A549 (cell line): Measurements from ENCODE around the gene PATE1. TPM values are rescaled to one million over a fixed set of nuclear protein-coding genes. Genes with fewer than 3 reads are reported as not detected.

ENCODE experiments used
- ATAC-seq, 2 experiments: fragments of 200-7000 bp in 1 of 2; fragments of >200 bp in 1 of 2; cut with Nextera tagmentation in 1 of 2; cut with Tn5 transposase in 1 of 2; 3 replicates each; pipeline versions ENCODE4 v1.8.0 to v1.9.1; 2018 to 2020; ENCODE audit warnings: mild to moderate bottlenecking in 1 of 2, moderate library complexity in 1 of 2
- CTCF ChIA-PET: fragments of 300-600 bp; sonication (Branson Sonifier 250); formaldehyde crosslinking; extraction: SDS; loops from one replicate; lab custom pipeline; 2021; ENCODE audit warnings: antibody characterized with exemption, inconsistent platforms; lab: Yijun Ruan, JAX
- POLR2A ChIA-PET: fragments of 350-600 bp; formaldehyde crosslinking; extraction: SDS; loops from one replicate; lab custom pipeline; 2021; ENCODE audit warnings: antibody characterized with exemption, inconsistent platforms; lab: Yijun Ruan, JAX
- DNase-seq, 2 experiments: peaks; one replicate each; pipeline versions ENCODE4 v3.0.0 to v3.0.0-alpha.2; 2011 to 2016; ENCODE audit warnings: low read depth in 1 of 2, low spot score in 1 of 2
- FAIRE-seq: peaks from 2 replicates; lab custom pipeline; 2011; peaks lifted over from hg19 to GRCh38; lab: Jason Lieb, UNC
- H3K27ac ChIP-seq, 2 experiments: fragments of >200 bp; sonication (Bioruptor Twin); formaldehyde crosslinking; 3 replicates each; pipeline ENCODE4 v1.5.1; 2016 to 2017
- H3K4me1 ChIP-seq: fragments of >200 bp; sonication (Bioruptor Twin); formaldehyde crosslinking; 3 replicates; pipeline ENCODE4 v1.6.1; 2016
- H3K4me2 ChIP-seq: fragments of >200 bp; sonication (Bioruptor Twin); formaldehyde crosslinking; 3 replicates; pipeline ENCODE4 v1.6.1; 2016
- H3K4me3 ChIP-seq: fragments of >200 bp; sonication (Bioruptor Twin); formaldehyde crosslinking; 3 replicates; pipeline ENCODE4 v1.5.1; 2016
- H3K9me3 ChIP-seq: fragments of >200 bp; sonication (Bioruptor Twin); formaldehyde crosslinking; 3 replicates; pipeline ENCODE4 v1.6.1; 2016
- BHLHE40 ChIP-seq: IDR thresholded peaks from 2 replicates; pipeline ENCODE4 v1.6.1; 2012; ENCODE audit warnings: low read depth, low read length, inconsistent platforms
- CBX2 ChIP-seq: fragments of 200-600 bp; sonication (generic); IDR thresholded peaks from 2 replicates; pipeline ENCODE4 v1.6.1; 2016; ENCODE audit warnings: low read depth, mild to moderate bottlenecking, borderline replicate concordance
- CBX8 ChIP-seq: fragments of 200-600 bp; sonication (generic); IDR thresholded peaks from 2 replicates; pipeline ENCODE4 v1.6.1; 2016
- EHF ChIP-seq: fragments of 250-450 bp; sonication (Bioruptor Pico); IDR thresholded peaks from 2 replicates; pipeline ENCODE4 v1.5.0; 2020; ENCODE audit warnings: mild to moderate bottlenecking
- EHMT2 ChIP-seq: fragments of 200-600 bp; sonication (generic); IDR thresholded peaks from 2 replicates; pipeline ENCODE4 v1.6.1; 2016; ENCODE audit warnings: antibody characterized with exemption, low read depth, mild to moderate bottlenecking, moderate library complexity
- ELK1 ChIP-seq: fragments of 150-350 bp; IDR thresholded peaks from 2 replicates; pipeline ENCODE4 v1.6.1; 2014; ENCODE audit warnings: low read depth, mild to moderate bottlenecking, low read length
- EP300 ChIP-seq, 2 experiments: fragments of >200 bp; sonication (Bioruptor Twin); formaldehyde crosslinking; IDR thresholded peaks; 2 replicates in 1 of 2; 3 replicates in 1 of 2; pipeline ENCODE4 v1.6.1; 2016 to 2017
- FOXS1 ChIP-seq: fragments of 250-450 bp; sonication (Bioruptor Pico); IDR thresholded peaks from 2 replicates; pipeline ENCODE4 v1.5.0; 2020; ENCODE audit warnings: mild to moderate bottlenecking, moderate library complexity
- HDAC2 ChIP-seq: fragments of 200-600 bp; sonication (generic); IDR thresholded peaks from 2 replicates; pipeline ENCODE4 v1.6.1; 2016
- HEYL ChIP-seq: fragments of 250-450 bp; sonication (Bioruptor Pico); IDR thresholded peaks from 2 replicates; pipeline ENCODE4 v1.8.0; 2021; ENCODE audit warnings: mild to moderate bottlenecking, moderate library complexity
- HOXB13 ChIP-seq: fragments of 250-450 bp; sonication (Bioruptor Pico); IDR thresholded peaks from 2 replicates; pipeline ENCODE4 v1.5.0; 2020; ENCODE audit warnings: low read depth, mild to moderate bottlenecking, moderate library complexity
- HOXB5 ChIP-seq: fragments of 250-450 bp; sonication (Bioruptor Pico); IDR thresholded peaks from 2 replicates; pipeline ENCODE4 v1.5.0; 2020; ENCODE audit warnings: mild to moderate bottlenecking, moderate library complexity
- KDM1A ChIP-seq: fragments of 200-600 bp; sonication (generic); IDR thresholded peaks from 2 replicates; pipeline ENCODE4 v1.6.1; 2016; ENCODE audit warnings: low read depth, mild to moderate bottlenecking
- MAFK ChIP-seq: fragments of 450-650 bp; IDR thresholded peaks from 2 replicates; pipeline ENCODE4 v1.6.1; 2014; ENCODE audit not compliant: partially characterized antibody
- MAZ ChIP-seq: fragments of 150-350 bp; IDR thresholded peaks from 2 replicates; pipeline ENCODE4 v1.6.1; 2014; ENCODE audit warnings: antibody characterized with exemption, low read depth, low read length, borderline replicate concordance
- MYC ChIP-seq: IDR thresholded peaks from 2 replicates; pipeline ENCODE4 v1.6.1; 2012; ENCODE audit warnings: mild to moderate bottlenecking, inconsistent platforms, low read length, improper control_type of control experiment, borderline replicate concordance
- NFE2L2 ChIP-seq: fragments of 150-350 bp; conservative IDR thresholded peaks from 2 replicates; pipeline ENCODE4 v1.6.1; 2014; ENCODE audit warnings: low read length
- PBX3 ChIP-seq: IDR thresholded peaks from 2 replicates; pipeline ENCODE4 v1.6.1; 2012
- RCOR1 ChIP-seq: fragments of 150-350 bp; IDR thresholded peaks from 2 replicates; pipeline ENCODE4 v1.6.1; 2014; ENCODE audit warnings: antibody characterized with exemption, low read length, low read depth
- TFCP2L1 ChIP-seq: fragments of 250-450 bp; sonication (Bioruptor Pico); IDR thresholded peaks from 2 replicates; pipeline ENCODE4 v1.5.0; 2021; ENCODE audit warnings: mild to moderate bottlenecking
- TP53 ChIP-seq: fragments of 250-450 bp; sonication (Bioruptor Pico); IDR thresholded peaks from 2 replicates; pipeline ENCODE4 v1.5.0; 2021; ENCODE audit warnings: mild to moderate bottlenecking, moderate library complexity
- ZNF302 ChIP-seq: fragments of 250-450 bp; sonication (Bioruptor Pico); IDR thresholded peaks from 2 replicates; pipeline ENCODE4 v1.9.0; 2021; ENCODE audit warnings: inconsistent platforms, mild to moderate bottlenecking, moderate library complexity
- WGBS: methylation state at CpG from one replicate; pipeline ENCODE4 v1.1.6; 2017; ENCODE audit errors: missing lambda C conversion rate; 5-methylcytosine and 5-hydroxymethylcytosine counted together
- polyA plus RNA-seq, 4 experiments: library from polyadenylated mRNA; depleted of rRNA in 3 of 4; stranded (reverse); fragments of >200 nt; fragmentation: RNase III in 1 of 4; extraction: RNeasy Plus Mini Kit Qiagen cat#74134 plus additional on column Dnase treatment in 1 of 4; gene quantifications; 2 replicates in 3 of 4; 3 replicates in 1 of 4; pipeline ENCODE4 v1.2.3, GENCODE V29; 2011 to 2017
- TF ChIP-seq, protein P1 (sequence below): fragments of >200 bp; sonication (Bioruptor Twin); formaldehyde crosslinking; IDR thresholded peaks from 3 replicates; pipeline ENCODE4 v1.6.1; 2016
- TF ChIP-seq, protein P2 (sequence below): fragments of 200-600 bp; sonication (generic); IDR thresholded peaks from 2 replicates; pipeline ENCODE4 v1.6.1; 2016; ENCODE audit warnings: antibody characterized with exemption, mild to moderate bottlenecking, moderate library complexity

The PATE1 gene
- polyA plus RNA-seq, 2 of the 4 experiments (the other 2 are of a cell fraction), result not detected

- H3K9me3 ChIP-seq, result no peaks in the 10 kb centered on the region
- WGBS, result 2% methylated on average over 2 of the region's 2 CpGs
- no peak overlapping the region for H3K27ac ChIP-seq
- no peak for ATAC-seq
- DNase-seq, result no peak
- POLR2A ChIA-PET, result no interaction called here
- TF ChIP-seq BHLHE40, result no peak
- TF ChIP-seq RCOR1, result no peak
- no peak for TF ChIP-seq CBX2
- TF ChIP-seq, protein P1, sequence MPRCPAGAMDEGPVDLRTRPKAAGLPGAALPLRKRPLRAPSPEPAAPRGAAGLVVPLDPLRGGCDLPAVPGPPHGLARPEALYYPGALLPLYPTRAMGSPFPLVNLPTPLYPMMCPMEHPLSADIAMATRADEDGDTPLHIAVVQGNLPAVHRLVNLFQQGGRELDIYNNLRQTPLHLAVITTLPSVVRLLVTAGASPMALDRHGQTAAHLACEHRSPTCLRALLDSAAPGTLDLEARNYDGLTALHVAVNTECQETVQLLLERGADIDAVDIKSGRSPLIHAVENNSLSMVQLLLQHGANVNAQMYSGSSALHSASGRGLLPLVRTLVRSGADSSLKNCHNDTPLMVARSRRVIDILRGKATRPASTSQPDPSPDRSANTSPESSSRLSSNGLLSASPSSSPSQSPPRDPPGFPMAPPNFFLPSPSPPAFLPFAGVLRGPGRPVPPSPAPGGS, result no peak
- no peak for TF ChIP-seq PBX3
- TF ChIP-seq TFCP2L1 (CRISPR knock-in tag), result no peak
- TF ChIP-seq HOXB13 (CRISPR knock-in tag), result no peak
- TF ChIP-seq ELK1, result no peak
- TF ChIP-seq MAZ, result no peak
- TF ChIP-seq HOXB5, result no peak
- no peak for TF ChIP-seq HEYL (CRISPR knock-in tag)
- TF ChIP-seq EHMT2, result no peak
- no peak for TF ChIP-seq MYC
- no peak for TF ChIP-seq NFE2L2
- H3K4me2 ChIP-seq, result no peak overlapping the region
- CTCF ChIA-PET, result interaction anchor here (1.4 kb wide), 1 partner anchor 10 kb away, joined by 4 read pairs; no protein-coding TSS in a partner anchor
- H3K4me3 ChIP-seq, result no peak overlapping the region
- no peaks in the 10 kb centered on the region for H3K4me1 ChIP-seq
- no peak for FAIRE-seq
Observed at GRCh38 chr11:125770583-125770982, 24.5 kb downstream of the PATE1 start.

GRCh38 chr11:125772834-125773505 lies 26.9 kb downstream of the PATE1 start:
- H3K4me3 ChIP-seq, result no peak overlapping the region
- ATAC-seq (no peak), DNase-seq (no peak), FAIRE-seq (no peak)
- WGBS, result 12% methylated on average over 3 of the region's 3 CpGs
- H3K4me2 ChIP-seq, result no peak overlapping the region
- H3K4me1 ChIP-seq, result no peaks in the 10 kb centered on the region
- CTCF ChIA-PET, result no interaction called here
- H3K9me3 ChIP-seq, result no peaks in the 10 kb centered on the region
- no peak overlapping the region for H3K27ac ChIP-seq
- TF ChIP-seq EHF (no peak), TP53 (CRISPR knock-in tag) (no peak), KDM1A (no peak), EP300 (IDR thresholded peaks at IDR 0.05) (no peak), MAFK (no peak), HDAC2 (no peak), ZNF302 (CRISPR knock-in tag) (no peak), FOXS1 (CRISPR knock-in tag) (no peak), CBX8 (no peak)
- TF ChIP-seq, protein P2, sequence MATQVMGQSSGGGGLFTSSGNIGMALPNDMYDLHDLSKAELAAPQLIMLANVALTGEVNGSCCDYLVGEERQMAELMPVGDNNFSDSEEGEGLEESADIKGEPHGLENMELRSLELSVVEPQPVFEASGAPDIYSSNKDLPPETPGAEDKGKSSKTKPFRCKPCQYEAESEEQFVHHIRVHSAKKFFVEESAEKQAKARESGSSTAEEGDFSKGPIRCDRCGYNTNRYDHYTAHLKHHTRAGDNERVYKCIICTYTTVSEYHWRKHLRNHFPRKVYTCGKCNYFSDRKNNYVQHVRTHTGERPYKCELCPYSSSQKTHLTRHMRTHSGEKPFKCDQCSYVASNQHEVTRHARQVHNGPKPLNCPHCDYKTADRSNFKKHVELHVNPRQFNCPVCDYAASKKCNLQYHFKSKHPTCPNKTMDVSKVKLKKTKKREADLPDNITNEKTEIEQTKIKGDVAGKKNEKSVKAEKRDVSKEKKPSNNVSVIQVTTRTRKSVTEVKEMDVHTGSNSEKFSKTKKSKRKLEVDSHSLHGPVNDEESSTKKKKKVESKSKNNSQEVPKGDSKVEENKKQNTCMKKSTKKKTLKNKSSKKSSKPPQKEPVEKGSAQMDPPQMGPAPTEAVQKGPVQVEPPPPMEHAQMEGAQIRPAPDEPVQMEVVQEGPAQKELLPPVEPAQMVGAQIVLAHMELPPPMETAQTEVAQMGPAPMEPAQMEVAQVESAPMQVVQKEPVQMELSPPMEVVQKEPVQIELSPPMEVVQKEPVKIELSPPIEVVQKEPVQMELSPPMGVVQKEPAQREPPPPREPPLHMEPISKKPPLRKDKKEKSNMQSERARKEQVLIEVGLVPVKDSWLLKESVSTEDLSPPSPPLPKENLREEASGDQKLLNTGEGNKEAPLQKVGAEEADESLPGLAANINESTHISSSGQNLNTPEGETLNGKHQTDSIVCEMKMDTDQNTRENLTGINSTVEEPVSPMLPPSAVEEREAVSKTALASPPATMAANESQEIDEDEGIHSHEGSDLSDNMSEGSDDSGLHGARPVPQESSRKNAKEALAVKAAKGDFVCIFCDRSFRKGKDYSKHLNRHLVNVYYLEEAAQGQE, result no peak
- POLR2A ChIA-PET, result no interaction called here
